BLaER1 treated with 17β-estradiol and CSF1 and Interleukin-3, amounts not matched to agents 10 nM and 100 nM (cell line): ENCODE measurements around the gene ANKMY1.

Source experiments
- H3K27ac ChIP-seq, 11 experiments: shearing (Covaris generic); formaldehyde crosslinking; 2 replicates each; pipeline ENCODE4 v1.8.1; 2022
- H3K27me3 ChIP-seq, 11 experiments: shearing (Covaris generic); formaldehyde crosslinking; 2 replicates each; pipeline ENCODE4 v1.8.1; 2022
- H3K36me3 ChIP-seq, 11 experiments: shearing (Covaris generic); formaldehyde crosslinking; 2 replicates each; pipeline ENCODE4 v1.8.1; 2022
- H3K4me1 ChIP-seq, 10 experiments: shearing (Covaris generic); formaldehyde crosslinking; 2 replicates each; pipeline ENCODE4 v1.8.1; 2022
- H3K4me2 ChIP-seq, 11 experiments: shearing (Covaris generic); formaldehyde crosslinking; 2 replicates each; pipeline ENCODE4 v1.8.1; 2022
- H3K4me3 ChIP-seq, 10 experiments: shearing (Covaris generic); formaldehyde crosslinking; 2 replicates each; pipeline ENCODE4 v1.8.1; 2022
- H3K9ac ChIP-seq, 11 experiments: shearing (Covaris generic); formaldehyde crosslinking; 2 replicates each; pipeline ENCODE4 v1.8.1; 2022
- H3K9me3 ChIP-seq, 11 experiments: shearing (Covaris generic); formaldehyde crosslinking; replicated peaks in 1 of 11; 2 replicates each; pipeline ENCODE4 v1.8.1; 2022
- H4K20me1 ChIP-seq, 11 experiments: shearing (Covaris generic); formaldehyde crosslinking; 2 replicates each; pipeline ENCODE4 v1.8.1; 2022
- Cebpa-rat ChIP-seq, 11 experiments: shearing (Covaris generic); IDR thresholded peaks; 2 replicates each; pipeline ENCODE4 v1.8.1; 2022

The ANKMY1 gene

GRCh38 chr2:240570531-240571313 is 12.9 kb upstream of the ANKMY1 start:
- Histone ChIP-seq H3K27me3 (no peaks in the 10 kb centered on the region), H3K4me1 (peaks cover 46 to 55% (median 50%) of the 10 kb centered on the region in 10 experiments), H3K4me2 (peak overlapping the region; percentile 92 to 100 (median 97)), H3K36me3 (peaks cover 26 to 49% (median 43%) of the 10 kb centered on the region in 11 experiments), H3K4me3 (peak overlapping the region in 8 of 10 experiments; percentile 78 to 98 (median 93); a peak in 10 of 20 replicates), H3K9ac (peak overlapping the region; percentile 25 to 100 (median 95); a peak in 18 of 22 replicates), H3K9me3 (no peaks in the 10 kb centered on the region), H4K20me1 (peaks cover 47 to 80% (median 66%) of the 10 kb centered on the region in 11 experiments), H3K27ac (peak overlapping the region in 6 of 11 experiments; percentile 1 to 100 (median 33); a peak in 4 of 22 replicates)
- TF ChIP-seq Cebpa-rat (IDR thresholded peaks at IDR 0.05), result no peak

DNA sequence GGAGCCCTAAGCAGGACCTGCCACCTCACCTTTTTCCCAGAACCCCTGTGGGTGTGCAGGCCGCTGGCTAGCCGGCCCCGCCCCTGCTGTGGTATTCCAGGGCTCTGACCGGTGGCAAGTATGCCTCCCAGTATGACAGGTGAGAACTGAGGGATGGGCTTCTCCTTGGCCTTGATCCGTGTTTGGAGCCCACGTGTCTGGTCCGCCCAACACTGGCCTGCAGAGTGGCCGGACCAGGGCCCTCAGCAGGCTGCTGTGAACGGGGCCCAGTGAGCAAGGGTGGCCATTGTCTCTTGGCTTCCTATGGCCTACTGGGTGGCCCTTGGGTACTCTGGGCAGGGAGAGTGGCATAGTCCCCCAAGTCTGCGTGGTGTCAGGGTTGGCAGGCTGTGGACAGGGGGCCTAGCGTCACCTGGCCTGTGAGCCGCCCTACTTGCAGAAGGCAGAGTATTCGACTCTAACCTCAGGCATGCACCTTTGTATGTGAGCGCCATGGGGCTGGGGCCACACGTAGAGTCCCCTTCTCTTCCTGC is 12.3 kb upstream of the ANKMY1 start:
- peaks cover 47 to 73% (median 60%) of the 10 kb centered on the region in 11 experiments for H4K20me1 ChIP-seq
- H3K4me2 ChIP-seq, result peak overlapping the region; percentile 92 to 100 (median 97)
- H3K9ac ChIP-seq, result peak overlapping the region; percentile 85 to 100 (median 95); a peak in 20 of 22 replicates

GRCh38 chr2:240569523-240569997 is 11.8 kb upstream of the ANKMY1 start:
- Histone ChIP-seq H3K4me3 (peak overlapping the region; percentile 78 to 98 (median 91)), H3K36me3 (peaks cover 14 to 37% (median 31%) of the 10 kb centered on the region in 11 experiments), H3K27ac (peak overlapping the region; percentile 84 to 100 (median 94); a peak in 18 of 22 replicates)

More for the DNA sequence above, 12.3 kb upstream of the ANKMY1 start:
- no peak for TF ChIP-seq Cebpa-rat (IDR thresholded peaks at IDR 0.05)
- Histone ChIP-seq H3K27me3 (no peaks in the 10 kb centered on the region), H3K9me3 (no peaks in the 10 kb centered on the region), H3K4me3 (peak overlapping the region; percentile 78 to 98 (median 91)), H3K4me1 (peaks cover 53 to 61% (median 56%) of the 10 kb centered on the region in 10 experiments), H3K27ac (peak overlapping the region in 6 of 11 experiments; percentile 1 to 100 (median 94); a peak in 6 of 22 replicates), H3K36me3 (peaks cover 19 to 42% (median 36%) of the 10 kb centered on the region in 11 experiments)

DNA sequence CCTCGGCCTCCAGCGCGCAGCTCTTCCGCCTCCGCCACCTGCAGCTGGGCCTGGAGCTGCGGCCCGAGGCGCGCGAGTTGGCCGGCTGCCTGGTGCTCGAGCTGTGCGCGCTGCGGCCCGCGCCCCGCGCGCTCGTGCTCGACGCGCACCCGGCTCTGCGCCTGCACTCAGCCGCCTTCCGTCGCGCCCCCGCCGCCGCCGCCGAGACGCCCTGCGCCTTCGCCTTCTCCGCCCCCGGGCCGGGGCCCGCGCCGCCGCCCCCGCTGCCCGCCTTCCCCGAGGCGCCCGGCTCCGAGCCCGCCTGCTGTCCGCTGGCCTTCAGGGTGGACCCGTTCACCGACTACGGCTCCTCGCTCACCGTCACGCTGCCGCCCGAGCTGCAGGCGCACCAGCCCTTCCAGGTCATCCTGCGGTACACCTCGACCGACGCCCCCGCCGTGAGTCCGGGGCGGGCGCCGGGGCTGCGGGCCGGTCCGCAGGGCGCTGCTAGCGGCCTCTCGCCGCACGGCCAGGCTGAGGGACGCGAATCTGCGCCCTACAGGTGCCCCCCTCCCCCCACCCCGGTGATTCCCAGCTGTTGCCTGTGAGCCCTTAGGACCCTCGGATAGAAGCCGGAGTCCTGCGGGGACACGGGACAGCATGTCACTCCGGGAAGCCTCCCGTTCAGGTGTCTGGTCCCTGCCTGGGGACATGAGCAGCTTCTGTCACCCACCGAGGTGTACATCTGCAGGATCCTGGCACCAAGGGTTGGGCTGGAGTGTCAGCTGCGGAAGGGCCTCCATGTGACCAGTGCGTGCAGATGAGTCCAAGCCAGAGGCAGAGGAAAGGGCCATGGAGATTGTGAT is 11.1 kb upstream of the ANKMY1 start:
- H3K27ac ChIP-seq, result peak overlapping the region; percentile 84 to 100 (median 94)
- no peaks in the 10 kb centered on the region for H3K27me3 ChIP-seq
- peaks cover 47 to 62% (median 50%) of the 10 kb centered on the region in 11 experiments for H4K20me1 ChIP-seq
- no peaks in the 10 kb centered on the region for H3K9me3 ChIP-seq
- TF ChIP-seq Cebpa-rat (IDR thresholded peaks at IDR 0.05), result no peak
- H3K4me1 ChIP-seq, result peaks cover 64 to 73% (median 67%) of the 10 kb centered on the region in 10 experiments
- peak overlapping the region; percentile 85 to 100 (median 95) for H3K9ac ChIP-seq
- H3K4me3 ChIP-seq, result peak overlapping the region; percentile 78 to 98 (median 91)
- H3K4me2 ChIP-seq, result peak overlapping the region; percentile 92 to 100 (median 97)
- peaks cover 8 to 31% (median 25%) of the 10 kb centered on the region in 11 experiments; a peak in 21 of 22 replicates for H3K36me3 ChIP-seq

More at GRCh38 chr2:240569523-240569997, 11.8 kb upstream of the ANKMY1 start:
- Histone ChIP-seq H3K4me1 (peaks cover 58 to 66% (median 61%) of the 10 kb centered on the region in 10 experiments), H3K4me2 (peak overlapping the region; percentile 92 to 100 (median 97)), H4K20me1 (peaks cover 47 to 68% (median 55%) of the 10 kb centered on the region in 11 experiments), H3K9me3 (no peaks in the 10 kb centered on the region), H3K9ac (peak overlapping the region; percentile 85 to 100 (median 95)), H3K27me3 (no peaks in the 10 kb centered on the region)
- no peak for TF ChIP-seq Cebpa-rat (IDR thresholded peaks at IDR 0.05)

DNA sequence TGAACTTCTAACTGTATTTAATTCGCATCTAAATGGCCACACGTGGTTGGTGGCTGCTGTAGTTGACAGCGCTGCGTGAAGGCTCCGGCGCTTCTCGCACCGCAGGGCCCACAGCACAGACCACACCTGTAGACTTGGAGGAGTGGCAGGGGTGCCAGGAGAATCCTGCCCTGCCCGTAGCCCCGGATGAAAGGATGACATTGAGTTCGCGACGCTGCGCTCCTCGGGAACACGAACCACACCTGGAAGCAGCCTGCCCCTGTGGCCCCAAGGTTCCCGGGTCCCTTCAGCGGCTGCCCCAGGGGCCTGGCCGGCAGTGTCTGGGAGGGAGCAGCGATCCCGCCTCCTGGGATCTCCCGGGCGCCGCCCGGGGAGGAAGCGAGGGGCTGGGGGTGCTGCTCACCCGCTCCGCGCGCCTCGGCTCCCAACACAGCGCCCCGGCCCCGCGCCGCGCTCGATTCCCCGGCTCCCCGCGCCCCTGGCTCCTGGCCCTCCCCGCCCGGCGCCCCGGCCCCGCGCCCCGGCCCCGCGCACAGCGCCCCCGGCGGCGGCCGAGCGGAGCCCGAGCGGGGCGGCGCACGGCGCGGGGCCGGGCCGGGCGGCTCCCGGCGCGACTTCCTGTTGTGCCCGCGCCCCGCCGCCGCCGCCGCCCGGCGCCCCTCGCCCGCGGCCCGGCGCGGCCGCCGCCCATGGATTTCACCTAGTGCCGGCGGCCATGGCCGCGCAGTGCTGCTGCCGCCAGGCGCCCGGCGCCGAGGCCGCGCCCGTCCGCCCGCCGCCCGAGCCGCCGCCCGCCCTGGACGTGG is 10.3 kb upstream of the ANKMY1 start, which contains the start of gene RNPEPL1:
TSS of gene RNPEPL1 (plus strand) at position 613 of the 806 bp plus-strand sequence. CDS start at position 716, 103 bp downstream.
- Histone ChIP-seq H3K4me3 (peak within 1 kb of the TSS; percentile 78 to 98 (median 91)), H3K4me1 (peaks cover 73 to 81% (median 76%) of the 10 kb centered on the region in 10 experiments), H4K20me1 (peaks cover 39 to 53% (median 42%) of the 10 kb centered on the region in 11 experiments), H3K36me3 (peaks cover 3 to 27% (median 22%) of the 10 kb centered on the region in 11 experiments; a peak in 21 of 22 replicates), H3K27me3 (no peaks in the 10 kb centered on the region), H3K4me2 (peak within 1 kb of the TSS; percentile 93 to 100 (median 99)), H3K9ac (peak within 1 kb of the TSS; percentile 85 to 100 (median 95)), H3K27ac (peak within 1 kb of the TSS; percentile 84 to 100 (median 94)), H3K9me3 (no peaks in the 10 kb centered on the region)
- TF ChIP-seq Cebpa-rat (IDR thresholded peaks at IDR 0.05), result no peak

- H3K9me3 ChIP-seq, result no peaks in the 10 kb centered on the region
- peaks cover 31 to 46% (median 34%) of the 10 kb centered on the region in 11 experiments for H4K20me1 ChIP-seq
- no peak for TF ChIP-seq Cebpa-rat (IDR thresholded peaks at IDR 0.05)
- peak overlapping the region; percentile 85 to 100 (median 95) for H3K9ac ChIP-seq
- H3K27me3 ChIP-seq, result no peaks in the 10 kb centered on the region
- peak overlapping the region; percentile 78 to 98 (median 91) for H3K4me3 ChIP-seq
- peak overlapping the region; percentile 93 to 100 (median 99) for H3K4me2 ChIP-seq
- peaks cover 80 to 89% (median 83%) of the 10 kb centered on the region in 10 experiments for H3K4me1 ChIP-seq
- H3K36me3 ChIP-seq, result peaks cover 4 to 23% (median 21%) of the 10 kb centered on the region in 11 experiments; a peak in 21 of 22 replicates
- H3K27ac ChIP-seq, result peak overlapping the region; percentile 84 to 100 (median 94); a peak in 21 of 22 replicates
These were observed 9.5 kb upstream of the ANKMY1 start for GRCh38 chr2:240567137-240567871.
